K562 (cell line): ENCODE data around the gene SPHK1. TPM values are rescaled to one million over a fixed set of nuclear protein-coding genes. Genes with fewer than 3 reads are reported as not detected.
A peak's percentile ranks its signal among the peaks of the same experiment; 100 is the strongest.

ENCODE experiments used
- CTBP1 ChIP-seq: fragments of 450-650 bp; IDR thresholded peaks from 2 replicates; pipeline ENCODE4 v1.6.1; 2016; ENCODE audit warnings: borderline replicate concordance
- DNMT1 ChIP-seq: fragments of 450-650 bp; IDR thresholded peaks from 2 replicates; pipeline ENCODE4 v1.6.1; 2016; ENCODE audit warnings: antibody characterized with exemption, mild to moderate bottlenecking
- FOXP1 ChIP-seq: sonication (generic); formaldehyde crosslinking; IDR thresholded peaks from 2 replicates; pipeline ENCODE4 v1.8.0; 2022; ENCODE audit warnings: mild to moderate bottlenecking, missing genetic modification reagents
- HCFC1 ChIP-seq: IDR thresholded peaks from 2 replicates; pipeline ENCODE4 v1.6.1; 2012; ENCODE audit warnings: low read depth, low read length, improper control_type of control experiment
- KAT7 ChIP-seq: sonication (generic); formaldehyde crosslinking; IDR thresholded peaks from 2 replicates; pipeline ENCODE4 v1.8.0; 2022; ENCODE audit warnings: missing genetic modification reagents, mild to moderate bottlenecking, borderline replicate concordance
- LARP7 ChIP-seq: fragments of 450-650 bp; IDR thresholded peaks from 2 replicates; pipeline ENCODE4 v1.6.1; 2016
- MAFF ChIP-seq: IDR thresholded peaks from 2 replicates; pipeline ENCODE4 v1.6.1; 2012; ENCODE audit warnings: low read length, improper control_type of control experiment
- OTX1 ChIP-seq: fragments of 450-650 bp; formaldehyde crosslinking; IDR thresholded peaks from 2 replicates; pipeline ENCODE4 v1.4.0; 2022; ENCODE audit warnings: mild to moderate bottlenecking
- PRMT5 ChIP-seq: sonication (generic); formaldehyde crosslinking; IDR thresholded peaks from 2 replicates; pipeline ENCODE4 v1.5.0; 2020; ENCODE audit warnings: missing genetic modification reagents
- PTBP1 ChIP-seq: fragments of 200-400 bp; formaldehyde crosslinking; IDR thresholded peaks from 2 replicates; pipeline ENCODE4 v1.6.1; 2017; ENCODE audit warnings: low read depth, low read length
- RREB1 ChIP-seq: fragments of 250-450 bp; sonication (Bioruptor Pico); IDR thresholded peaks from 2 replicates; pipeline ENCODE4 v1.4.0; 2020
- SMARCB1 ChIP-seq: IDR thresholded peaks from 2 replicates; pipeline ENCODE4 v1.6.1; 2011; ENCODE audit warnings: improper control_type of control experiment, low read depth; ENCODE audit not compliant: insufficient read length
- TBP ChIP-seq: optimal IDR thresholded peaks from 2 replicates; pipeline ENCODE3; 2011; ENCODE audit warnings: low read depth, low read length, improper control_type of control experiment
- XRCC5 ChIP-seq: fragments of 200-400 bp; formaldehyde crosslinking; IDR thresholded peaks from 2 replicates; pipeline ENCODE4 v1.6.1; 2017; ENCODE audit warnings: low read depth, mild to moderate bottlenecking, low read length
- ZBTB17 ChIP-seq: fragments of 450-650 bp; formaldehyde crosslinking; IDR thresholded peaks from 2 replicates; pipeline ENCODE4 v1.4.0; 2020; ENCODE audit warnings: mild to moderate bottlenecking
- ZFX ChIP-seq: sonication (generic); formaldehyde crosslinking; IDR thresholded peaks from 2 replicates; pipeline ENCODE4 v1.8.0; 2022; ENCODE audit warnings: mild to moderate bottlenecking, missing genetic modification reagents, moderate library complexity
- ZNF121 ChIP-seq: sonication (generic); formaldehyde crosslinking; conservative IDR thresholded peaks from 2 replicates; pipeline ENCODE4 v1.8.0; 2022; ENCODE audit warnings: missing genetic modification reagents
- ZNF143 ChIP-seq: sonication (generic); formaldehyde crosslinking; IDR thresholded peaks from 2 replicates; pipeline ENCODE4 v1.9.0; 2022; ENCODE audit warnings: mild to moderate bottlenecking, missing genetic modification reagents
- ZNF232 ChIP-seq: sonication (generic); formaldehyde crosslinking; IDR thresholded peaks from 2 replicates; pipeline ENCODE4 v1.8.0; 2022; ENCODE audit warnings: mild to moderate bottlenecking, missing genetic modification reagents
- ZNF507 ChIP-seq: conservative IDR thresholded peaks from 2 replicates; pipeline ENCODE4 v1.6.1; 2017; ENCODE audit warnings: missing genetic modification characterization, missing compliant biosample characterization
- polyA plus RNA-seq, 8 experiments: library from polyadenylated mRNA; depleted of rRNA in 4 of 8; stranded (reverse) in 5 of 8; unstranded in 3 of 8; fragments of >200 nt; fragmentation: Nextera tagmentation in 2 of 8; fragmentation: Illumina TruSeq in 1 of 8; extraction: Ambion mirVana in 2 of 8; extraction: Trizol in 1 of 8; gene quantifications; 2 replicates each; pipeline versions ENCODE4 v1.2.1 to v1.2.3, GENCODE V29; 2011 to 2014; ENCODE audit warnings: inconsistent platforms in 1 of 8, missing spikeins in 1 of 8
- total RNA-seq, 7 experiments: library from RNA; depleted of rRNA in 6 of 7; stranded (reverse); fragments of >200 nt in 6 of 7; fragmentation: Illumina TruSeq in 2 of 7; extraction: Trizol in 2 of 7; gene quantifications; 2 replicates each; pipeline versions ENCODE4 v1.2.1 to v1.2.3, GENCODE V29; 2011 to 2021; ENCODE audit warnings: low replicate concordance in 1 of 7
- TF ChIP-seq, protein P1 (sequence below): fragments of 250-450 bp; sonication (Bioruptor Pico); IDR thresholded peaks from 2 replicates; pipeline ENCODE4 v1.8.0; 2021; ENCODE audit warnings: mild to moderate bottlenecking, moderate library complexity
- TF ChIP-seq, protein P2 (sequence below): fragments of 200-400 bp; formaldehyde crosslinking; IDR thresholded peaks from 2 replicates; pipeline ENCODE4 v1.6.1; 2017; ENCODE audit warnings: mild to moderate bottlenecking, low read depth, low read length, moderate library complexity

The SPHK1 gene
- total and polyA plus RNA-seq, 9 of the 15 experiments (the other 6 are each of a cell fraction or from before 2014, with no cell fraction given): 0.21 to 60.3 (median 14.5) TPM

DNA sequence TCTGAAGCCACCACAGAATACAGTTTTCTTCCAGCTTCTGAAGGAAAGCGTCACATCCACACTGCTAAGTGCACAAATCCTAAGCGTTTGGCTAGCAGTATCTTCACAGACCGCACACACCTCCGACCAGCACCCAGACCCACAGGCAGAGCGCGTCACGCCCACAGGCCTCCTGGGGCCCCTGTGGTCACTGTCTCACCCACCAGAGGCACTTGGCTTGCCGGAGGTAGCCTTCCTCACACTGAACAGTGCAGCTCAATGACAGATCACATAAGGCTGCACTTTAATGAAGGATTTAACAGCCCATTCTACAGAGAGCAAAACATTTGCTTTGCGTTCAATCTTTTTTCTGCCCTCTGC is 21.2 kb downstream of the SPHK1 start (continued):
- TF ChIP-seq MAFF: no peak
- TF ChIP-seq ZNF507 (tag): no peak
- TF ChIP-seq RREB1 (CRISPR knock-in tag): no peak
- TF ChIP-seq ZFX (CRISPR knock-in tag): peak; percentile 50
- no peak for TF ChIP-seq ZBTB17 (CRISPR knock-in tag)
- TF ChIP-seq, protein P1, sequence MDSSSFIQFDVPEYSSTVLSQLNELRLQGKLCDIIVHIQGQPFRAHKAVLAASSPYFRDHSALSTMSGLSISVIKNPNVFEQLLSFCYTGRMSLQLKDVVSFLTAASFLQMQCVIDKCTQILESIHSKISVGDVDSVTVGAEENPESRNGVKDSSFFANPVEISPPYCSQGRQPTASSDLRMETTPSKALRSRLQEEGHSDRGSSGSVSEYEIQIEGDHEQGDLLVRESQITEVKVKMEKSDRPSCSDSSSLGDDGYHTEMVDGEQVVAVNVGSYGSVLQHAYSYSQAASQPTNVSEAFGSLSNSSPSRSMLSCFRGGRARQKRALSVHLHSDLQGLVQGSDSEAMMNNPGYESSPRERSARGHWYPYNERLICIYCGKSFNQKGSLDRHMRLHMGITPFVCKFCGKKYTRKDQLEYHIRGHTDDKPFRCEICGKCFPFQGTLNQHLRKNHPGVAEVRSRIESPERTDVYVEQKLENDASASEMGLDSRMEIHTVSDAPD (CRISPR knock-in tag): no peak
- TF ChIP-seq PTBP1: no peak
- 0 out of 2 replicates have a peak, but pooled peaks have one; percentile 12 for TF ChIP-seq FOXP1 (CRISPR knock-in tag)
- TF ChIP-seq LARP7: no peak
- peak; percentile 29 for TF ChIP-seq TBP
- TF ChIP-seq KAT7 (CRISPR knock-in tag): 0 out of 2 replicates have a peak, but pooled peaks have one; percentile 83
- peak; percentile 58; the same call in 1 of the 2 replicates for TF ChIP-seq ZNF143 (CRISPR knock-in tag)
- TF ChIP-seq, protein P2, sequence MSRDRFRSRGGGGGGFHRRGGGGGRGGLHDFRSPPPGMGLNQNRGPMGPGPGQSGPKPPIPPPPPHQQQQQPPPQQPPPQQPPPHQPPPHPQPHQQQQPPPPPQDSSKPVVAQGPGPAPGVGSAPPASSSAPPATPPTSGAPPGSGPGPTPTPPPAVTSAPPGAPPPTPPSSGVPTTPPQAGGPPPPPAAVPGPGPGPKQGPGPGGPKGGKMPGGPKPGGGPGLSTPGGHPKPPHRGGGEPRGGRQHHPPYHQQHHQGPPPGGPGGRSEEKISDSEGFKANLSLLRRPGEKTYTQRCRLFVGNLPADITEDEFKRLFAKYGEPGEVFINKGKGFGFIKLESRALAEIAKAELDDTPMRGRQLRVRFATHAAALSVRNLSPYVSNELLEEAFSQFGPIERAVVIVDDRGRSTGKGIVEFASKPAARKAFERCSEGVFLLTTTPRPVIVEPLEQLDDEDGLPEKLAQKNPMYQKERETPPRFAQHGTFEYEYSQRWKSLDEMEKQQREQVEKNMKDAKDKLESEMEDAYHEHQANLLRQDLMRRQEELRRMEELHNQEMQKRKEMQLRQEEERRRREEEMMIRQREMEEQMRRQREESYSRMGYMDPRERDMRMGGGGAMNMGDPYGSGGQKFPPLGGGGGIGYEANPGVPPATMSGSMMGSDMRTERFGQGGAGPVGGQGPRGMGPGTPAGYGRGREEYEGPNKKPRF: no peak
- no peak for TF ChIP-seq CTBP1
- no peak for TF ChIP-seq SMARCB1
- TF ChIP-seq DNMT1: no peak
- TF ChIP-seq PRMT5 (CRISPR knock-in tag): no peak
- TF ChIP-seq ZNF121 (CRISPR knock-in tag): no peak
- peak; percentile 43; the same call in 1 of the 2 replicates for TF ChIP-seq XRCC5
- no peak for TF ChIP-seq HCFC1
- no peak for TF ChIP-seq ZNF232 (CRISPR knock-in tag)
- TF ChIP-seq OTX1: no peak
